Esophagus (tissue), 2 donors: Measurements from ENCODE around the gene NR3C1. TPM values are rescaled to one million over a fixed set of nuclear protein-coding genes. Genes with fewer than 3 reads are reported as not detected.

Source experiments
- H3K27ac ChIP-seq, 2 donors: one replicate each; pipeline ENCODE4 v1.5.1; 2013; ENCODE audit warnings: low read depth in 2 of 2, mild to moderate bottlenecking in 2 of 2, inconsistent platforms in 1 of 2, low read length in 1 of 2, moderate library complexity in 1 of 2
- H3K27me3 ChIP-seq, 2 donors: one replicate each; pipeline ENCODE4 v1.6.1; 2013; ENCODE audit warnings: low read length in 2 of 2, control low read depth in 1 of 2, mild to moderate bottlenecking in 1 of 2; ENCODE audit not compliant: insufficient read depth in 2 of 2, control insufficient read depth in 1 of 2
- H3K36me3 ChIP-seq, 2 donors: one replicate each; pipeline ENCODE4 v1.6.1; 2013; ENCODE audit warnings: low read length in 1 of 2; ENCODE audit not compliant: control insufficient read depth in 2 of 2, insufficient read depth in 2 of 2
- H3K4me1 ChIP-seq, 2 donors: one replicate each; pipeline ENCODE4 v1.6.1; 2013; ENCODE audit warnings: low read length in 1 of 2; ENCODE audit not compliant: control insufficient read depth in 2 of 2, insufficient read depth in 2 of 2
- H3K4me3 ChIP-seq, 2 donors: one replicate each; pipeline ENCODE4 v1.5.1; 2013; ENCODE audit warnings: low read length in 2 of 2, mild to moderate bottlenecking in 2 of 2, low read depth in 1 of 2, moderate library complexity in 1 of 2
- H3K9me3 ChIP-seq, 2 donors: one replicate each; pipeline ENCODE4 v1.6.1; 2013; ENCODE audit warnings: mild to moderate bottlenecking in 2 of 2, low read depth in 1 of 2, low read length in 1 of 2, moderate library complexity in 1 of 2; ENCODE audit not compliant: control insufficient read depth in 2 of 2, insufficient read depth in 1 of 2
- WGBS, 2 donors: extraction: QIAGEN DNeasy Blood & Tissue Kit; methylation state at CpG; one replicate each; pipeline ENCODE4 v1.1.7; 2013; 5-methylcytosine and 5-hydroxymethylcytosine counted together
- polyA plus RNA-seq, 2 donors: library from polyadenylated mRNA; stranded (reverse); fragments of 200-250 nt; gene quantifications; one replicate each; pipeline ENCODE4 v1.2.3, GENCODE V29; 2013
- donor health status: healthy with polysubstance abuse.
- donor health status: Bipolar disorder and iron deficiency.

NR3C1 gene
- polyA plus RNA-seq, 2 donors, result 8.6 to 10.7 TPM

- no peak overlapping the region for H3K27ac ChIP-seq
- no peaks in the 10 kb centered on the region for H3K4me1 ChIP-seq
- H3K27me3 ChIP-seq, result no peaks in the 10 kb centered on the region
- no peak overlapping the region for H3K4me3 ChIP-seq
- no peaks in the 10 kb centered on the region for H3K9me3 ChIP-seq
- WGBS, 2 donors, result 86 to 88% methylated on average over 4 of the region's 4 CpGs
- H3K36me3 ChIP-seq, result no peaks in the 10 kb centered on the region
Measured at GRCh38 chr5:143437666-143438273, 34.3 kb upstream of the NR3C1 start.

DNA sequence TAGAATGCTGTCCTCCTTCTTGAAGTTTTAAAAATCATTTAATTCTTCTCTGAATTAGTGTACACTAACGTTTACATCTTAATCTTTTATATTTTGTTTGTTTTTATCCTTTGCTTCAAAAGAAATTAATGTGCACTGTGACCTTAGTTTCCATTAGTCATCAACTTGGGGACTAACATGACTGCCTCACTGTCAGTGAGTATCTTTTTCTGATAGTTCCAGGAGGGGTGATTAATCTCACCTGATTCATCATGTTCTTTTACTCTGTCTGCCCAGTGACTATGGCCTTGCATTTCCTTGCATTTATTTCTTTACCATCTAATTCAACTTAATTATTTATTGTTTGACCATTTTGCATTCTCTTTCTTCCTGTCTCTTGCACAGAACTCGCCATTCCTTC is 33.4 kb upstream of the NR3C1 start:
- no peaks in the 10 kb centered on the region for H3K9me3 ChIP-seq
- H3K4me3 ChIP-seq, result no peak overlapping the region
- 63 to 67% methylated on average over 2 of the region's 2 CpGs for WGBS, 2 donors
- no peaks in the 10 kb centered on the region for H3K36me3 ChIP-seq
- no peaks in the 10 kb centered on the region for H3K27me3 ChIP-seq
- H3K27ac ChIP-seq, result no peak overlapping the region
- H3K4me1 ChIP-seq, result no peaks in the 10 kb centered on the region

- H3K27me3 ChIP-seq, result no peaks in the 10 kb centered on the region
- 61 to 72% methylated on average over 6 of the region's 6 CpGs for WGBS, 2 donors
- H3K36me3 ChIP-seq, result no peaks in the 10 kb centered on the region
- H3K4me3 ChIP-seq, result no peak overlapping the region
- H3K9me3 ChIP-seq, result no peaks in the 10 kb centered on the region
- no peaks in the 10 kb centered on the region for H3K4me1 ChIP-seq
- H3K27ac ChIP-seq, result no peak overlapping the region
Measured at GRCh38 chr5:143435210-143435657, 31.7 kb upstream of the NR3C1 start.

DNA sequence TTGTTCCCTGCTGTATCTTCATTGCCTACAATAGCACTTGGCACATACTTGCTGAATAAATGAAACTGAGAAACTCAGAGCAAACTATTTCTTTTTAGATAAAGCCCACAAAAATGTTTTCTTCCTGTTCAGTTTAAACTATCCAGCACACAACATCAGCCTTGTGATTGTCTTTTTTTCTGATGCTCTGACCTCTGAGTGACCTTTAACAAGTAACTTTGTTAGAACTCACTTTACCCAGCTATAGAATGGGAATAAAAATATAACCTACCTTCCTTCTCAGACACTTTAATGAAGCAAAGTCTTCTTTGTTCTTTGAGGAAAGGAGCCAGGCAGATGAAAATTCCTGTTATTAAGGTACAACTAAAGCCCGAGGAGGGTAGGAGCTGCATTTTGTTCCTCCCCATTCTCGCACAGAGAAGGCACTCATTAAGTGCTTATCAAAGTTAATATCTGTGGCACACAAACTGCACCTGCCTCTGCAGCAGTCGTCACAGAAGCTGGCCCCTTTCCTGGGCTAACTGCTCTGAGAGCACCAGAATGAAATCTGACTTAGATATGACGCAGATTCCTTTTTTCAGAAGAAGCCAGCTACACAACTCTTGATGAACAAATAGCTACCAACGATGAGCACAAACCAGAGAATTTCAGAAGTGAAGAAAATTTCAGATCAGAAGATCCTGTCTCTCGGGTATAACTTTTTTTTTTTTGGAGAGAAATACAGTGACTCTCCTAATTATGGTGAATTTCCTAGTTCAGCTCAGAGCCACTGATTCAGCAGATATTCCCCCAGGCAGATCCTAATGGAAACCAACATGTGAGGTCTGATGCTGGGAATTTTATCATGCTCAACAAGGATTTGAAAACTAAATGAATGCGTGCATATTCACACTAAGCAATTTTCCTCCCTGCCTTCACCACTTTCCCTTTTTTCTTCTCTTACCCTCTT is 31.0 kb upstream of the NR3C1 start:
- Histone ChIP-seq H3K27ac (no peak overlapping the region), H3K4me1 (no peaks in the 10 kb centered on the region), H3K36me3 (no peaks in the 10 kb centered on the region), H3K9me3 (no peaks in the 10 kb centered on the region), H3K27me3 (no peaks in the 10 kb centered on the region), H3K4me3 (no peak overlapping the region)
- WGBS, 2 donors, result 50 to 70% methylated on average over 7 of the region's 7 CpGs

- Histone ChIP-seq H3K4me3 (no peak overlapping the region), H3K9me3 (no peaks in the 10 kb centered on the region), H3K4me1 (no peaks in the 10 kb centered on the region), H3K27ac (no peak overlapping the region), H3K36me3 (no peaks in the 10 kb centered on the region), H3K27me3 (no peaks in the 10 kb centered on the region)
- 92 to 96% methylated on average over 2 of the region's 2 CpGs for WGBS, 2 donors
Measured at GRCh38 chr5:143433670-143434069, 30.2 kb upstream of the NR3C1 start.

DNA sequence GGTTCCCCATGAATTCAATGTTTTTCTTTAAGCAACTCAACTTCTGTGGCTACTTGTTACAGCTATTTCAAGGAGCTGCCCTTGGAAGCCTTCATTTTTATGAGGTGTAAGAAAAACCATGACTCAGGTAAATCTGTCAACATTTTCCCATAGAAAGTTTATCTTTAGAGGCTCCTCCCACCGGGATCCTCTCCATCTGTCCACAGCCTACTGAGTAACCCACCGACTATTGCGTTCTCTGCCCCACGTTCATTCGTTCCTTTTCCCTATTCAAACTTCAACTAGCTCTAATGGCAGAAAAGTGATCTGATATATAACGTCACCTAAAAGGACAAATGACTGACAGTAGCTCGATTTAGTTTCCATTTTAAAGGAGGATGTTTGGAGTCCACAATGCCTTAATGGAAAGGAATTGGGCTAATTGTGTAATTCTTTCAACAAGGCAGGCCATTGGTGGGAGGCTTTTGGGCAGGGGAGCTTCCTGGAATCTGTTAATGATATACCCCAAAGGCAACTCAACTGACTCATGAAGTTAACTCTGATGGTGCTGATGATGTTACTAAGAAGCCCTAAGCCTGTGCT is 29.3 kb upstream of the NR3C1 start:
- Histone ChIP-seq H3K9me3 (no peaks in the 10 kb centered on the region), H3K4me3 (no peak overlapping the region), H3K4me1 (no peaks in the 10 kb centered on the region), H3K36me3 (no peaks in the 10 kb centered on the region), H3K27me3 (no peaks in the 10 kb centered on the region), H3K27ac (no peak overlapping the region)
- 94 to 95% methylated on average over 7 of the region's 7 CpGs for WGBS, 2 donors

- no peaks in the 10 kb centered on the region for H3K4me1 ChIP-seq
- H3K27ac ChIP-seq, result no peak overlapping the region
- H3K27me3 ChIP-seq, result no peaks in the 10 kb centered on the region
- no peaks in the 10 kb centered on the region for H3K9me3 ChIP-seq
- H3K36me3 ChIP-seq, result no peaks in the 10 kb centered on the region
- no peak overlapping the region for H3K4me3 ChIP-seq
- 75 to 92% methylated on average over 2 of the region's 2 CpGs for WGBS, 2 donors
Measured at GRCh38 chr5:143431789-143432188, 28.3 kb upstream of the NR3C1 start.

DNA sequence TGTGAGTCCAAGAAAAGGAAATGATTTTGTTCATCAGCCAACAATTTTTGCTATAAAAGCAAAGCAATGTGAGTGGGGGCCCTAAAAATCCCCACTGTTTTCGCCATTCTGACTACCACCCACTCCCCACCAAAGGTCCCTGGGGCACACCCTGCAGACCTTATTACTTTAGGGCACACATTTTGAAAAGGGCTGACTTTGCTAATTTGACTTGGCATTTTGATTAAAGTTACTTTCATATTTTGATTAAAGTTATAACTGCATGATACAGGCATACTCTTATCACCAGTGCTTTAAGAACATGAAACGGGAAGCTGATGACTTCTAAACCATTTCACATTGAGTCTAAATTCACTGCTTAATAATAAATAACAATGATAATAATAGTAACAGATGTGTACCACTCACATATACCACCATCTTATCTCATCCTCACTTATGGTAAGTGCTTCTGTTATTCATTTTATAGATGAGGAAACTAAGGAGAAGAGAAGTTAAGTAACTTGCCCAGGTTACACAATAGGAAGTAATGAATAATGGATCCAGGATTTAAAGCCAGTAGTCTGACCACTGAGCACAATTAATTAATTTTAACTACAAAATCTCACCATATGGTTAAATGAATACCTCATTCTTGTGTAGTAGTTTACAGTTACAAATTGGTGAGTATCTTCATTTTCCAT is 25.4 kb upstream of the NR3C1 start:
- no peak overlapping the region for H3K27ac ChIP-seq
- H3K9me3 ChIP-seq, result no peaks in the 10 kb centered on the region
- no peaks in the 10 kb centered on the region for H3K36me3 ChIP-seq
- no peak overlapping the region for H3K4me3 ChIP-seq
- H3K27me3 ChIP-seq, result no peaks in the 10 kb centered on the region
- H3K4me1 ChIP-seq, result no peaks in the 10 kb centered on the region
- WGBS, 2 donors, result 93 to 98% methylated on average over 2 of the region's 2 CpGs

- WGBS, 2 donors, result 84 to 86% methylated on average over 1 of the region's 1 CpG
- H3K9me3 ChIP-seq, result no peaks in the 10 kb centered on the region
Measured at GRCh38 chr5:143428155-143428554, 24.7 kb upstream of the NR3C1 start.

More at GRCh38 chr5:143428155-143428554, 24.7 kb upstream of the NR3C1 start:
- H3K27me3 ChIP-seq, result no peaks in the 10 kb centered on the region
- H3K27ac ChIP-seq, result no peak overlapping the region
- H3K36me3 ChIP-seq, result no peaks in the 10 kb centered on the region
- H3K4me3 ChIP-seq, result no peak overlapping the region
- H3K4me1 ChIP-seq, result no peaks in the 10 kb centered on the region
